K562 (cell line): ENCODE results near the gene NCBP2.

Experiments
- ATF1 ChIP-seq, 2 experiments: fragments of 450-650 bp in 1 of 2; IDR thresholded peaks; 2 replicates each; pipeline ENCODE4 v1.6.1; 2016; ENCODE audit warnings: missing compliant biosample characterization in 1 of 2, missing genetic modification characterization in 1 of 2
- EP300 ChIP-seq: IDR thresholded peaks from 2 replicates; pipeline ENCODE4 v1.6.1; 2012; ENCODE audit warnings: low read length, improper control_type of control experiment
- HMGXB4 ChIP-seq: sonication (generic); formaldehyde crosslinking; IDR thresholded peaks from 2 replicates; pipeline ENCODE4 v1.8.1; 2023; ENCODE audit warnings: mild to moderate bottlenecking, missing genetic modification reagents
- LCOR ChIP-seq: sonication (generic); formaldehyde crosslinking; IDR thresholded peaks from 2 replicates; pipeline ENCODE4 v1.8.0; 2022; ENCODE audit warnings: mild to moderate bottlenecking, missing genetic modification reagents
- MLLT1 ChIP-seq, 2 experiments: fragments of 450-650 bp; IDR thresholded peaks; 2 replicates each; pipeline ENCODE4 v1.6.1; 2016
- MYC ChIP-seq, 2 experiments: fragments of 250-450 bp in 1 of 2; sonication (Bioruptor Pico) in 1 of 2; IDR thresholded peaks; 2 replicates each; pipeline versions ENCODE4 v1.5.1 to v1.6.1; 2012 to 2021; ENCODE audit warnings: low read depth in 2 of 2, borderline replicate concordance in 1 of 2, improper control_type of control experiment in 1 of 2, low read length in 1 of 2, mild to moderate bottlenecking in 1 of 2, moderate library complexity in 1 of 2
- RFX1 ChIP-seq: fragments of 450-650 bp; IDR thresholded peaks from 2 replicates; pipeline ENCODE4 v1.6.1; 2016; ENCODE audit warnings: mild to moderate bottlenecking, moderate library complexity
- RFX5 ChIP-seq: IDR thresholded peaks from 2 replicates; pipeline ENCODE4 v1.6.1; 2011; ENCODE audit warnings: low read depth, mild to moderate bottlenecking, improper control_type of control experiment, low read length
- TOE1 ChIP-seq, 2 experiments: fragments of 450-650 bp in 1 of 2; sonication (generic) in 1 of 2; formaldehyde crosslinking in 1 of 2; IDR thresholded peaks; 2 replicates each; pipeline versions ENCODE4 v1.7.1 to v1.8.0; 2016 to 2022; ENCODE audit warnings: borderline replicate concordance in 2 of 2, mild to moderate bottlenecking in 2 of 2, antibody characterized with exemption in 1 of 2, inconsistent platforms in 1 of 2, low read depth in 1 of 2, missing genetic modification reagents in 1 of 2, moderate library complexity in 1 of 2
- TF ChIP-seq, protein P1 (sequence below): fragments of 250-450 bp; sonication (Bioruptor Pico); IDR thresholded peaks from 2 replicates; pipeline ENCODE4 v1.4.0; 2020; ENCODE audit warnings: mild to moderate bottlenecking, moderate library complexity

GRCh38 chr3:196990601-196991007 lies 48.3 kb upstream of the NCBP2 start:
- TF ChIP-seq MLLT1 (IDR thresholded peaks at IDR 0.05): no peak
- TF ChIP-seq EP300: no peak
- no peak for TF ChIP-seq HMGXB4
- no peak for TF ChIP-seq RFX1
- TF ChIP-seq RFX5: no peak
- TF ChIP-seq, protein P1, sequence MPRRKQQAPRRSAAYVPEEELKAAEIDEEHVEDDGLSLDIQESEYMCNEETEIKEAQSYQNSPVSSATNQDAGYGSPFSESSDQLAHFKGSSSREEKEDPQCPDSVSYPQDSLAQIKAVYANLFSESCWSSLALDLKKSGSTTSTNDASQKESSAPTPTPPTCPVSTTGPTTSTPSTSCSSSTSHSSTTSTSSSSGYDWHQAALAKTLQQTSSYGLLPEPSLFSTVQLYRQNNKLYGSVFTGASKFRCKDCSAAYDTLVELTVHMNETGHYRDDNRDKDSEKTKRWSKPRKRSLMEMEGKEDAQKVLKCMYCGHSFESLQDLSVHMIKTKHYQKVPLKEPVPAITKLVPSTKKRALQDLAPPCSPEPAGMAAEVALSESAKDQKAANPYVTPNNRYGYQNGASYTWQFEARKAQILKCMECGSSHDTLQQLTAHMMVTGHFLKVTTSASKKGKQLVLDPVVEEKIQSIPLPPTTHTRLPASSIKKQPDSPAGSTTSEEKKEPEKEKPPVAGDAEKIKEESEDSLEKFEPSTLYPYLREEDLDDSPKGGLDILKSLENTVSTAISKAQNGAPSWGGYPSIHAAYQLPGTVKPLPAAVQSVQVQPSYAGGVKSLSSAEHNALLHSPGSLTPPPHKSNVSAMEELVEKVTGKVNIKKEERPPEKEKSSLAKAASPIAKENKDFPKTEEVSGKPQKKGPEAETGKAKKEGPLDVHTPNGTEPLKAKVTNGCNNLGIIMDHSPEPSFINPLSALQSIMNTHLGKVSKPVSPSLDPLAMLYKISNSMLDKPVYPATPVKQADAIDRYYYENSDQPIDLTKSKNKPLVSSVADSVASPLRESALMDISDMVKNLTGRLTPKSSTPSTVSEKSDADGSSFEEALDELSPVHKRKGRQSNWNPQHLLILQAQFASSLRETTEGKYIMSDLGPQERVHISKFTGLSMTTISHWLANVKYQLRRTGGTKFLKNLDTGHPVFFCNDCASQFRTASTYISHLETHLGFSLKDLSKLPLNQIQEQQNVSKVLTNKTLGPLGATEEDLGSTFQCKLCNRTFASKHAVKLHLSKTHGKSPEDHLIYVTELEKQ (CRISPR knock-in tag): no peak
- TF ChIP-seq LCOR: no peak
- no peak for TF ChIP-seq ATF1 (CRISPR knock-in tag; IDR thresholded peaks at IDR 0.05)
- no peak for TF ChIP-seq ATF1 (tag; IDR thresholded peaks at IDR 0.05)
- no peak for TF ChIP-seq MYC (IDR thresholded peaks at IDR 0.05; ENCODE audit: low read depth, low read length)
- no peak for TF ChIP-seq MYC (CRISPR knock-in tag; IDR thresholded peaks at IDR 0.05; ENCODE audit: borderline replicate concordance, low read depth)
- TF ChIP-seq TOE1 (IDR thresholded peaks at IDR 0.05; ENCODE audit: borderline replicate concordance): no peak
- no peak for TF ChIP-seq TOE1 (CRISPR knock-in tag; IDR thresholded peaks at IDR 0.05; ENCODE audit: borderline replicate concordance, low read depth)
